ENCODE measurements around the gene PID1.

The PID1 gene

DNA sequence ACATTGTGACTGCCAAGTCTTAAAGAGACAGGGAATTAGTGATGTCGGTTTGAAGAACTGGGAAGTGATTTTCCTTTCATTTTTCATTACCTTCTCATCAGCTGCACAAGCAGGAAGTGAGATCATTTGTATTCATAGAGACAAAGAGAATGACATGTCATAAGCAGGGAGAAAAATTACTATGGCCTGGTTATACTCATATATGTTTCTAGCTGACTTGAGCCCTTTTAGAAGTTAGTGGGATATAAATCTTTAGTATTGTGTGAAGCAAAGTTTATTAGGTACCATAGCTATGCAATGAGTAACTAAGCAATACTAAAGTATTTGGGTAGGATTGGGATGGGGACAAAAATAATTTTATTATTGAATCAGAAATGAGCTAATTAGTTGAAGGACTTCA, 284.1 kb downstream of the PID1 start:
- H3K27me3 Mint-ChIP-seq (ENCODE audit: low read depth), result no peaks in the 10 kb centered on the region
- no peak overlapping the region for H3K27ac Mint-ChIP-seq
- peaks cover 19% of the 10 kb centered on the region for H3K9me3 Mint-ChIP-seq
- DNase-seq (ENCODE audit: low spot score), result no peak
- H3K36me3 Mint-ChIP-seq (ENCODE audit: low read depth), result no peaks in the 10 kb centered on the region
- H3K4me3 Mint-ChIP-seq, result no peak overlapping the region
- no peaks in the 10 kb centered on the region for H3K4me1 Mint-ChIP-seq (ENCODE audit: low read depth)

DNA sequence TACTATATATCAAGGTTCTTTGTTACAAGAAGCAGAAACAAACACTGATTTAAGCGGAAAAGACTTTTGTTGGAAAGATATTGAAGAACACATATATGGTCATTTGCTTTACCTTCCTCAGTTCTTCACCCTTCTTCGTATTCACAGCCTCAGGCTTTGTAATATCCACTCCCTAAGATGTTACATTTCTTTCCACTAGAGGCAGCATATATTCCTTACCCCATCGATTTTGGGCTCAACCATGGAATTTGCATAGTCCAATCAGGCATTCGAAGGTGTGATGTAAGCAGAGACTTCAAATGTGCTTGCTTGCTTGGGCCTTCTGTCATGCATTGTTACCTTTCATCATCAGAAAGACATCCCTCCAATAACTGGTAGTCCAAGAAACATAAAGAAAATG, 287.4 kb downstream of the PID1 start:
- peaks cover 34% of the 10 kb centered on the region for H3K9me3 Mint-ChIP-seq
- H3K4me1 Mint-ChIP-seq (ENCODE audit: low read depth), result no peaks in the 10 kb centered on the region
- H3K36me3 Mint-ChIP-seq (ENCODE audit: low read depth), result no peaks in the 10 kb centered on the region
- no peaks in the 10 kb centered on the region for H3K27me3 Mint-ChIP-seq (ENCODE audit: low read depth)
- H3K4me3 Mint-ChIP-seq, result no peak overlapping the region
- DNase-seq (ENCODE audit: low spot score), result no peak
- no peak overlapping the region for H3K27ac Mint-ChIP-seq

DNA sequence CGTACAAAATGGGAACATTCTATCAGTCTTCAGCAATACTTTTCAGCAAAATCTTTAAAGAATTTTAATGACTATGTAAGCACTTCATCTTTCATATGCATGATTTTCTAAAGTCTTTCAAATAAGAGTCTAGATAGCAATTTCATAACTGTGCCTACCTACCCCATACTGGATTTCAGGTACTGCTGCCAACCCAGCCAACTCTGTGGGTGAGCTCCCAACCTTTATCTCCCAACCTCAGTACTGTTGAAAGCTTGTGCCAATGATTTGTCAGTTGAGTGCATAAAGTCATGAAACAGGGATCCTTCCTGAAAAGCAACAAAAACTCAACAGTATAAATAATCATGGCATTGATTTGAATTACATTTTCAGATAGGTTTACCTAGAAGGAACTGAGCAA, 296.9 kb downstream of the PID1 start:
- peaks cover 19% of the 10 kb centered on the region for H3K9me3 Mint-ChIP-seq
- H3K36me3 Mint-ChIP-seq (ENCODE audit: low read depth), result no peaks in the 10 kb centered on the region
- no peak overlapping the region for H3K4me3 Mint-ChIP-seq
- DNase-seq (ENCODE audit: low spot score), result no peak
- H3K4me1 Mint-ChIP-seq (ENCODE audit: low read depth), result no peaks in the 10 kb centered on the region
- no peaks in the 10 kb centered on the region for H3K27me3 Mint-ChIP-seq (ENCODE audit: low read depth)
- H3K27ac Mint-ChIP-seq, result no peak overlapping the region
